Lower leg skin (tissue), 3 donors: Measurements from ENCODE around the gene SRRT.
"Not testable (repeated sequence)": the region's sequence is repeated elsewhere in the genome, so short reads cannot be mapped to it uniquely, and the experiment has no call there.

Source experiments
- POLR2A ChIP-seq, 2 donors: fragments of 450-650 bp; IDR thresholded peaks; one replicate each; pipeline ENCODE4 v1.6.1; 2016 to 2017; ENCODE audit warnings: antibody characterized with exemption in 2 of 2, mild to moderate bottlenecking in 1 of 2, moderate library complexity in 1 of 2
- TF ChIP-seq, protein P1 (sequence below), 3 donors: fragments of 450-650 bp; IDR thresholded peaks; one replicate each; pipeline ENCODE4 v1.5.1; 2016; ENCODE audit warnings: antibody characterized with exemption in 3 of 3, mild to moderate bottlenecking in 3 of 3, moderate library complexity in 2 of 3

DNA sequence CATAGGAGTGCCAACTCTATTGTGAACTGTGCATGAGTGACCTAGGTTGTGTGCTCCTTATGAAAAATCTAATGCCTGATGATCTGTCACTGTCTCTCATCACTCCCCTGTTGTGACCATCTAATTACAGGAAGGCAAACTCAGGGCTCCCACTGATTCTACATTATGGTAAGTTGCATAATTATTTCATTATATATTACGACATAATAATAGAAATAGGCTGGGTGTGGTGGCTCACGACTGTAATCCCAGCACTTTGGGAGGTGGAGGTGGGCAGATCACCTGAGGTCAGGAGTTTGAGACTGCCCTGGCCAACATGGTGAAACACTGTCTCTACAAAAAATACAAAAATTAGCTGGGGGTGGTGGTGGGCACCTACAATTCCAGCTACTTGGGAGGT, 60.5 kb downstream of the SRRT start:
- TF ChIP-seq, protein P1, sequence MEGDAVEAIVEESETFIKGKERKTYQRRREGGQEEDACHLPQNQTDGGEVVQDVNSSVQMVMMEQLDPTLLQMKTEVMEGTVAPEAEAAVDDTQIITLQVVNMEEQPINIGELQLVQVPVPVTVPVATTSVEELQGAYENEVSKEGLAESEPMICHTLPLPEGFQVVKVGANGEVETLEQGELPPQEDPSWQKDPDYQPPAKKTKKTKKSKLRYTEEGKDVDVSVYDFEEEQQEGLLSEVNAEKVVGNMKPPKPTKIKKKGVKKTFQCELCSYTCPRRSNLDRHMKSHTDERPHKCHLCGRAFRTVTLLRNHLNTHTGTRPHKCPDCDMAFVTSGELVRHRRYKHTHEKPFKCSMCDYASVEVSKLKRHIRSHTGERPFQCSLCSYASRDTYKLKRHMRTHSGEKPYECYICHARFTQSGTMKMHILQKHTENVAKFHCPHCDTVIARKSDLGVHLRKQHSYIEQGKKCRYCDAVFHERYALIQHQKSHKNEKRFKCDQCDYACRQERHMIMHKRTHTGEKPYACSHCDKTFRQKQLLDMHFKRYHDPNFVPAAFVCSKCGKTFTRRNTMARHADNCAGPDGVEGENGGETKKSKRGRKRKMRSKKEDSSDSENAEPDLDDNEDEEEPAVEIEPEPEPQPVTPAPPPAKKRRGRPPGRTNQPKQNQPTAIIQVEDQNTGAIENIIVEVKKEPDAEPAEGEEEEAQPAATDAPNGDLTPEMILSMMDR (IDR thresholded peaks at IDR 0.05), result not testable (repeated sequence)
- TF ChIP-seq POLR2A (IDR thresholded peaks at IDR 0.05), result not testable (repeated sequence)
